HG03066 (cell line): ENCODE results near the gene PXDN.
"Not testable (repeated sequence)": the region's sequence is repeated elsewhere in the genome, so short reads cannot be mapped to it uniquely, and the experiment has no call there.

Source experiments
- ATAC-seq: cut with Tn5 transposase; IDR thresholded peaks from one replicate; pipeline ENCODE4 v1.9.1; 2021; ENCODE audit warnings: low read depth; ENCODE audit not compliant: unreplicated experiment

Gene PXDN

GRCh38 chr2:1687254-1687653 is 57.1 kb downstream of the PXDN start:
- ATAC-seq: no peak

DNA sequence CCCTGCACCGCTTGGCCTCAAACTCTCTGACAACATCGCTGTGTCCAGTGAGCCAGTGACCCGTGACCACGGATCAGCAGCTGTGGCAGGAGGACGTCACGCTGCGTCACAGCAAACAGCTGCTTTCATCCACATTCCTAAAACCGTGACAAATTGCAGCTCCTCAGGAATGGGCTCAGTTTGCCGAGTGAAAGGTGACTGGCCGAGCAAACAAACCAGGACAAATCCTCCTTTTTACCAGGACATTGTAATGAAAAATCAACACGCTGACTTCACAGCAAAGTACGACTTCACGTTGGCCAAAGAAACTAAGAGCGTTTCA is 57.6 kb downstream of the PXDN start:
- no peak for ATAC-seq

DNA sequence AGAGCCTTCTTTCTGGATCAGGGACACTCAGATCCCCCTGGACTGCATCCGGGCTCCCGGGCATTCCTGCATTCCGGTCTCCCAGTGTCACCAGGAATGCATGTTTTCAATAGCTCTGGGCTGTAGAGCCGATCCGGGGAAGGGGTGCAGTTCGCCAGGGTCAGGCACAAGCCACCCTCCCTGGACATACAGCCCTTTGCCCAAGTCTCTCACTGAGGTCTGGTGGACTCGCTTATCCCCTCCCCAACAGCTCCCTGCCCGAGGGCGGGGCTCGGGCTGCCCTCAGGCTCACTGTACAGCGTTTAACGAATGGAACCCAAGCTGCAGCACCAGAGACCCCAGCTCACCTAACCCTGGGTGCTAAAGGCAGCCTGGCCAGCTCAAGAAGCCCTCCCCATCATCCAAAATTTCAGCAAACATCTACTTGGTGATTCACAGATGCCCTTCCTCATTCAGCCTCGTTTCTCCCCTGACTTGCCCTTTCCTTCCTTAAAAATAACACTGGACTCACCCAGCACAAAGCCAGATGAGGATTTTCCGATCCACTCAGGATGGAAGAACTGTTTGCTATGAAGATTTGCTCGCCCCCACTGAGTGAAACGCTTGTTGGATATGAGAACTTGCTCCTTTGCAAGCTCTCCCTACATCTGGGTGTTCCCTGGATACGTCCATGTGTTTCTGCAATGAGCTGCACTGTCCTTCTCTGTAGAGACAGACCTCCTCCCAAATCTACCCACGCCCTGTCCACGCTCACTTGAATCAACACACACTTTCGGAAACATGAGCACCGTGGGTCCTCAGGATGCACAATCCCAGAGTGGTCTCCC is 58.1 kb downstream of the PXDN start:
- ATAC-seq: no peak

GRCh38 chr2:1685078-1685956 is 59.0 kb downstream of the PXDN start:
- ATAC-seq: no peak

GRCh38 chr2:1683297-1683696 is 61.0 kb downstream of the PXDN start:
- no peak for ATAC-seq

GRCh38 chr2:1682181-1682440 is 62.2 kb downstream of the PXDN start:
- ATAC-seq: no peak

- no peak for ATAC-seq
These were observed 62.8 kb downstream of the PXDN start for GRCh38 chr2:1681323-1682180.

DNA sequence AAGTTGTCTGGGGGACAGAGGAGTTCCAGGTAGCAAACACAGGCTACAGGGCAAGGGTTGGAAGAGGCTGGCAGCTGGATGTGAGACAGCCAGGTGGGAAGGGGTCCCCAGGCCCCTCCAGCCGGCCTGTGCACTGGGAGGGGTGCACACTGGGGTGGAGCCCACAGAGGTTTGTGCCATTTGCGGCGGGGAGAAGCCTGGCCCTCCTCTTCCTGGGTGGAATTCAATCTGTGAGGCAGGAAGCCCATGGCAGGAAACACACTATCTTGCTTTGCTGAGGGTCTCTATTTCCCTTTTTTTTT is 63.3 kb downstream of the PXDN start:
- no peak for ATAC-seq

GRCh38 chr2:1680222-1681016 is 63.9 kb downstream of the PXDN start:
- ATAC-seq: no peak

DNA sequence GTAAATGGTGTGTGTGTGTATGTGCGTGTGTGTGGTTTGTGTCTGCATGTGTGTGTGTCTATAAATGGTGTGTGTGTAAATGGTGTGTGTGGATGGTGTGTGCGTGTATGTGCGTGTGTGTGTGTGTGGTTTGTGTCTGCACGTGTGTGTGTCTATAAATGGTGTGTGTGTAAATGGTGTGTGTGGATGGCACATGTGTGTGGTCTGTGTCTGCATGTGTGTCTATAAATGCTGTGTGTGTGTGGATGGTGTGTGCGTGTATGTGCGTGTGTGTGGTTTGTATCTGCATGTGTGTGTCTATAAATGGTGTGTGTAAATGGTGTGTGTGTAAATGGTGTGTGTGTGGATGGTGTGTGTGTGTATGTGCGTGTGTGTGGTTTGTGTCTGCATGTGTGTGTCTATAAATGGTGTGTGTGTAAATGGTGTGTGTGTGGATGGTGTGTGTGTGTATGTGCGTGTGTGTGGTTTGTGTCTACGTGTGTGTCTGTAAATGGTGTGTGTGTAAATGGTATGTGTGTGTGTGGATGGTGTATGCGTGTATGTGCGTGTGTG is 64.8 kb downstream of the PXDN start:
- not testable (repeated sequence) for ATAC-seq

- not testable (repeated sequence) for ATAC-seq
These were observed 65.2 kb downstream of the PXDN start for GRCh38 chr2:1679065-1679464.

DNA sequence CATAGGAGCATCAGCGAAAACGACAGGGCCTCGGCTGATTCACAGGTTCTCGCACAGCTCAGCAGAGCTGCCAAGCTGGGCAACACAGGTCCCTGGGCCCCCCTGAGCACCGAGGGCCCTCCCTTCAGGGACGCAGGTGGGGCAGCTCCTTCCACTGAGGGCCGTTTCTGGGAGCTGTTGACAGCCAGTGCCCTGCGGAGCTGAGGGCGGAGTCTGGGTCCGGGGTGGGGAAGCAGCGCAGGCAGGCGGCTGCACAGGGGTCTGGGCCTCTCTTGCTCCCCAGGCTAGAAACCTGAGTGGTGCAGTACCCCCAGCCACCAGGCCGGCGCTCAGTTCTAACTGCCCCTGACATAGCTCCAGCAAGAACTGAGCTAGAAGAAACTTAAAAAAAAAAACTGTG is 65.7 kb downstream of the PXDN start:
- ATAC-seq: no peak

GRCh38 chr2:1677821-1678165 is 66.5 kb downstream of the PXDN start:
- no peak for ATAC-seq

- ATAC-seq: no peak
These were observed 67.1 kb downstream of the PXDN start for GRCh38 chr2:1676913-1677820.

GRCh38 chr2:1676091-1676912 is 68.0 kb downstream of the PXDN start:
- no peak for ATAC-seq

DNA sequence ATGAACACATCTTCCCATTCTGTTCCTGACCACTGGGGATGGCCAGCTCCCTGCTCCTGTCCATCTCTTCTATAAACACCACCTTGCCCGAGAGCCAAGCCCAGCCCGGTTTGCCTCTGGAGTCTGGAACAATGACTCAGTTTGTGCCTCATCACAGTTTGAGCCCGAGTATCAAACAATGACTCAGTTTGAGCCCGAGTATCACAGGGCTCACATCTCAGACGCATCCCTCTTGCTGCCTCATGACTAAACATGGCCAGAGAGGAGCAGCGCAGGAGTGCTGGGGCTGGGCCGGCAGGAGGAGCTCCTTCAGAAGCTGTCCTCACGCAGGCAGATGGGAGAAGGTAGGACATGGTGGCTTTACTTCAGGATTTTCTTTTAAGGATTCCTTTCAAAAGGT is 68.7 kb downstream of the PXDN start:
- ATAC-seq: no peak

DNA sequence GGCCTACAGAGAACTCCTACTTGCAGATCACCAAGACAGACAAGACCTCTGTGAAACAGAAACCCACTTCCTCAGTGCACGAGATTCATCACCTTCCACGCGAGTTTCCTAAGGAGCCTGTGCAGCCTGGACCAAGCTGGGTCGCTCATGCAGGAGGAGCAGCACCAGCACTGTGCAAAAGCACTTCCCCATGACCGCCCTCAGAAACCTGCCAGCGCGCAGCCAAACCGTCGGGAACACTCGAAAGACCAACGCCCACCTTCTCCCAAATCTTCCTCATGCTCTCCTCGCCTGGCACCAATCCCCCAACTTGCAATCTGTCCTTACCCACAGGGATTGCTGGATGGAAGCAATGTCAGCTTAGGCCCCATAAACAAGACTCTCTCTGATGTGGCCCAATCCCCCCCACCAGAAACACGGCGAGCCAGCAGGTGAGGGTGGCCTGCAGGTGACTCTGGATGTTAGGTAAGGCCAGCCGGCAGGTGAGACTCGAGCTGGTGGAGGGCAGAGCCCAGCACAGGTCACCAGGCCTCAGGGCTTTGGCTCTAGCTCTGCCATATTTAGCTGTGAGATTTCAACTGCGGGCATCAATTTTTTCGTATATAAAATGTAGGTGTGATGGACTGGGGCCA is 69.4 kb downstream of the PXDN start:
- no peak for ATAC-seq

GRCh38 chr2:1674276-1674675 is 70.0 kb downstream of the PXDN start:
- no peak for ATAC-seq
